Measurements from ENCODE around the gene RNF157.
"Not testable (repeated sequence)": the region's sequence is repeated elsewhere in the genome, so short reads cannot be mapped to it uniquely, and the experiment has no call there.

The RNF157 gene

GRCh38 chr17:76255801-76256429 is 15.6 kb upstream of the RNF157 start:
- no peak for DNase-seq

GRCh38 chr17:76254275-76254674 is 14.0 kb upstream of the RNF157 start:
- DNase-seq: no peak

- no peak for DNase-seq
Observed at GRCh38 chr17:76253841-76254240, 13.5 kb upstream of the RNF157 start.

- not testable (repeated sequence) for DNase-seq
Observed at GRCh38 chr17:76252967-76253766, 12.9 kb upstream of the RNF157 start.

- DNase-seq: no peak
Observed at GRCh38 chr17:76252040-76252954, 12.0 kb upstream of the RNF157 start.

GRCh38 chr17:76251478-76252039 is 11.3 kb upstream of the RNF157 start:
- DNase-seq: no peak

GRCh38 chr17:76250141-76250540 is 9.8 kb upstream of the RNF157 start:
- no peak for DNase-seq

GRCh38 chr17:76248013-76248782 is 7.9 kb upstream of the RNF157 start:
- DNase-seq: no peak

GRCh38 chr17:76247304-76247703 is 7.0 kb upstream of the RNF157 start:
- DNase-seq: no peak

- DNase-seq: no peak
Observed at GRCh38 chr17:76246080-76247066, 6.1 kb upstream of the RNF157 start.

- DNase-seq: not testable (repeated sequence)
Observed at GRCh38 chr17:76244721-76245120, 4.4 kb upstream of the RNF157 start.

- DNase-seq: peak in 1 of 56 donors; percentile 31
Observed at GRCh38 chr17:76243826-76244679, 3.8 kb upstream of the RNF157 start.

- no peak for DNase-seq
Observed at GRCh38 chr17:76241691-76242255, 1.5 kb upstream of the RNF157 start.

- peak in 3 of 56 donors; percentile 40 to 43 (median 42) for DNase-seq
Observed at GRCh38 chr17:76241204-76241538, 878 bp upstream of the RNF157 start.

- peak in 1 of 56 donors; percentile 15 for DNase-seq
Observed at GRCh38 chr17:76239538-76240274, 587 bp downstream of the RNF157 start.

- peak in 2 of 56 donors; percentile 19 to 25 for DNase-seq
Observed at GRCh38 chr17:76238847-76239537, 1.3 kb downstream of the RNF157 start.

GRCh38 chr17:76237859-76238313 is 2.4 kb downstream of the RNF157 start:
- no peak for DNase-seq
